ENCODE measurements around the gene EFCAB12. TPM values are rescaled to one million over a fixed set of nuclear protein-coding genes. Genes with fewer than 3 reads are reported as not detected.
A peak's percentile ranks its signal among the peaks of the same experiment; 100 is the strongest.
"Not testable (repeated sequence)": the region's sequence is repeated elsewhere in the genome, so short reads cannot be mapped to it uniquely, and the experiment has no call there.

The EFCAB12 gene
- total RNA-seq, 1 donor from 2014 or later, result not detected

- no peak for DNase-seq (ENCODE audit: low read depth)
- H3K36me3 ChIP-seq (ENCODE audit: control insufficient read depth, insufficient read depth, low read length), result no peaks in the 10 kb centered on the region
- FAIRE-seq, result no peak
- no peaks in the 10 kb centered on the region for H3K27me3 ChIP-seq (ENCODE audit: control insufficient read depth, insufficient read depth, low read length)
- no peak overlapping the region for H3K4me3 ChIP-seq (ENCODE audit: low read depth, low read length)
- no peak for TF ChIP-seq CTCF (IDR thresholded peaks at IDR 0.05; ENCODE audit: insufficient read depth, low read length, severe bottlenecking)
These were observed 58.0 kb downstream of the EFCAB12 start for GRCh38 chr3:129370248-129370964.

- peak; percentile 100 for FAIRE-seq
These were observed 58.7 kb downstream of the EFCAB12 start for GRCh38 chr3:129369711-129370110.

GRCh38 chr3:129367821-129368220 lies 60.6 kb downstream of the EFCAB12 start:
- no peak overlapping the region for H3K4me3 ChIP-seq (ENCODE audit: low read depth, low read length)
- DNase-seq (ENCODE audit: low read depth) (no peak), FAIRE-seq (no peak)
- TF ChIP-seq CTCF (IDR thresholded peaks at IDR 0.05; ENCODE audit: insufficient read depth, low read length, severe bottlenecking), result no peak
- no peaks in the 10 kb centered on the region for H3K27me3 ChIP-seq (ENCODE audit: control insufficient read depth, insufficient read depth, low read length)
- H3K36me3 ChIP-seq (ENCODE audit: control insufficient read depth, insufficient read depth, low read length), result no peaks in the 10 kb centered on the region

More at GRCh38 chr3:129369711-129370110, 58.7 kb downstream of the EFCAB12 start:
- TF ChIP-seq CTCF (IDR thresholded peaks at IDR 0.05; ENCODE audit: insufficient read depth, low read length, severe bottlenecking), result no peak
- no peaks in the 10 kb centered on the region for H3K36me3 ChIP-seq (ENCODE audit: control insufficient read depth, insufficient read depth, low read length)
- DNase-seq (ENCODE audit: low read depth), result no peak
- H3K27me3 ChIP-seq (ENCODE audit: control insufficient read depth, insufficient read depth, low read length), result no peaks in the 10 kb centered on the region
- no peak overlapping the region for H3K4me3 ChIP-seq (ENCODE audit: low read depth, low read length)

- TF ChIP-seq CTCF (IDR thresholded peaks at IDR 0.05; ENCODE audit: insufficient read depth, low read length, severe bottlenecking), result no peak
- Histone ChIP-seq H3K36me3 (ENCODE audit: control insufficient read depth, insufficient read depth, low read length) (no peaks in the 10 kb centered on the region), H3K27me3 (ENCODE audit: control insufficient read depth, insufficient read depth, low read length) (no peaks in the 10 kb centered on the region), H3K4me3 (ENCODE audit: low read depth, low read length) (no peak overlapping the region)
- DNase-seq (ENCODE audit: low read depth) (no peak), FAIRE-seq (no peak)
These were observed 62.1 kb downstream of the EFCAB12 start for GRCh38 chr3:129366312-129366831.

GRCh38 chr3:129365296-129366136 lies 62.9 kb downstream of the EFCAB12 start:
- FAIRE-seq (no peak), DNase-seq (ENCODE audit: low read depth) (no peak)
- no peak for TF ChIP-seq CTCF (IDR thresholded peaks at IDR 0.05; ENCODE audit: insufficient read depth, low read length, severe bottlenecking)

GRCh38 chr3:129364811-129365210 lies 63.6 kb downstream of the EFCAB12 start:
- FAIRE-seq; H3K27me3 ChIP-seq (ENCODE audit: control insufficient read depth, insufficient read depth, low read length); H3K36me3 ChIP-seq (ENCODE audit: control insufficient read depth, insufficient read depth, low read length); DNase-seq (ENCODE audit: low read depth); H3K4me3 ChIP-seq (ENCODE audit: low read depth, low read length): not testable (repeated sequence)

More at GRCh38 chr3:129365296-129366136, 62.9 kb downstream of the EFCAB12 start:
- Histone ChIP-seq H3K4me3 (ENCODE audit: low read depth, low read length) (no peak overlapping the region), H3K36me3 (ENCODE audit: control insufficient read depth, insufficient read depth, low read length) (no peaks in the 10 kb centered on the region), H3K27me3 (ENCODE audit: control insufficient read depth, insufficient read depth, low read length) (no peaks in the 10 kb centered on the region)

GRCh38 chr3:129363356-129363755 lies 65.1 kb downstream of the EFCAB12 start:
- H3K36me3 ChIP-seq (ENCODE audit: control insufficient read depth, insufficient read depth, low read length); FAIRE-seq; DNase-seq (ENCODE audit: low read depth); H3K4me3 ChIP-seq (ENCODE audit: low read depth, low read length); H3K27me3 ChIP-seq (ENCODE audit: control insufficient read depth, insufficient read depth, low read length): not testable (repeated sequence)
